Activated CD4-positive, alpha-beta T cell treated with anti-CD3 and anti-CD28 coated beads, Interleukin-2, amount 10 ng/mL, durations not matched to agents 7 days and 5 days (primary cell): Measurements from ENCODE around the gene ASTN2. TPM values are rescaled to one million over a fixed set of nuclear protein-coding genes. Genes with fewer than 3 reads are reported as not detected.
"Not testable (repeated sequence)": the region's sequence is repeated elsewhere in the genome, so short reads cannot be mapped to it uniquely, and the experiment has no call there.

Experiments used
- CTCF ChIA-PET: fragments of 350-600 bp; sonication (Branson Sonifier 250); formaldehyde crosslinking; loops from one replicate; lab custom pipeline; 2021; ENCODE audit warnings: antibody characterized with exemption; lab: Charles Lee
- POLR2A ChIA-PET: fragments of 350-600 bp; sonication (Branson Sonifier 250); formaldehyde crosslinking; loops from one replicate; lab custom pipeline; 2021; ENCODE audit warnings: antibody characterized with exemption; lab: Charles Lee
- DNase-seq: peaks from one replicate; pipeline ENCODE4 v3.0.0-alpha.2; 2020
- H3K27ac Mint-ChIP-seq: one replicate; pipeline ENCODE4 v1.8.0; 2021; ENCODE audit warnings: mild to moderate bottlenecking, moderate library complexity, mixed read lengths
- H3K27me3 Mint-ChIP-seq: one replicate; pipeline ENCODE4 v1.8.0; 2021; ENCODE audit warnings: mixed read lengths
- H3K36me3 Mint-ChIP-seq: one replicate; pipeline ENCODE4 v1.8.0; 2021; ENCODE audit warnings: low read depth, mixed read lengths
- H3K4me1 Mint-ChIP-seq: one replicate; pipeline ENCODE4 v1.8.0; 2021; ENCODE audit warnings: mixed read lengths
- H3K4me3 Mint-ChIP-seq: one replicate; pipeline ENCODE4 v1.8.0; 2021; ENCODE audit warnings: mild to moderate bottlenecking, moderate library complexity, mixed read lengths
- H3K9me3 Mint-ChIP-seq: one replicate; pipeline ENCODE4 v1.8.0; 2021; ENCODE audit warnings: mixed read lengths
- total RNA-seq, 2 experiments: library from RNA; stranded (reverse); gene quantifications; one replicate each; pipeline ENCODE4 v1.2.3, GENCODE V29; 2021

ASTN2 gene
- total RNA-seq, 2 experiments from 2014 or later, result 3.2 to 4.1 TPM

DNA sequence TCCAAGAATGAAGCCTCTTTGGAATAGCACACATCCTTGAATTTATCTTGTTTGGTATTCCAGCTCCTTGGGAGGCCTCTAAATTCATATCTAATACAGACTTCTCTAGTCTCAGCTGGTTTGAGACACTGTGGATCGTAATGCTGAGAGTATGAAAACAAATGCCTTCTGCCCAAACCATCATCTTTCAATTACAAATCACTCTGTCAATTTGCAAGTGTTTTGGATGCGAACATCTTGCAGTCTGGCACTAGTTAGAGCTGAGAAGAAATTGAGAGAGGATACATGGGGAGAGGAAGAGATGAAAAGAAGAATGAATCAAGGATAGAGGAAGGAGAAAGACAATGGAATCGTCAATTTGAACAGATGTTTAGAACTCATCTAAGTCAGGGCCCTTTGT, 342.6 kb downstream of the ASTN2 start:
- H3K4me3 Mint-ChIP-seq, result no peak overlapping the region
- POLR2A ChIA-PET, result no interaction called here

DNA sequence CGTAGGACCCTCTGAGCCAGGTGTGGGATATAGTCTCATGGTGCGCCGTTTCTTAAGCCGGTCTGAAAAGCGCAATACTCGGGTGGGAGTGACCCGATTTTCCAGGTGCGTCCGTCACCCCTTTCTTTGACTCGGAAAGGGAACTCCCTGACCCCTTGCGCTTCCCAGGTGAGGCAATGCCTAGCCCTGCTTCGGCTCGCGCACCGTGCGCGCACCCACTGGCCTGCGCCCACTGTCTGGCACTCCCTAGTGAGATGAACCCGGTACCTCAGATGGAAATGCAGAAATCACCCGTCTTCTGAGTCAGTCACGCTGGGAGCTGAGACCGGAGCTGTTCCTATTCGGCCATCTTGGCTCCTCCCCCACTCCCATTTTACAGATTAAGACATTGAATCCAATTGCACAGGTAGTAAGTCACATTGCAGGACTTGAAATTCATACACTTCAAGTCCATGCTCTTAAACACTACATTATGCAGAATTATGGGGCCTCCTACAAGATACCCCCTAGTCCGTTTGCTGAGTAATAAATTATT, 343.1 kb downstream of the ASTN2 start:
- CTCF ChIA-PET, H3K4me1 Mint-ChIP-seq, POLR2A ChIA-PET, H3K27me3 Mint-ChIP-seq, H3K36me3 Mint-ChIP-seq, H3K4me3 Mint-ChIP-seq, H3K27ac Mint-ChIP-seq, DNase-seq, H3K9me3 Mint-ChIP-seq: not testable (repeated sequence)

More for the DNA sequence above, 342.6 kb downstream of the ASTN2 start:
- no peaks in the 10 kb centered on the region for H3K4me1 Mint-ChIP-seq
- no peaks in the 10 kb centered on the region for H3K9me3 Mint-ChIP-seq
- H3K27ac Mint-ChIP-seq, result no peak overlapping the region
- H3K36me3 Mint-ChIP-seq, result no peaks in the 10 kb centered on the region
- DNase-seq, result no peak
- CTCF ChIA-PET, result no interaction called here
- no peaks in the 10 kb centered on the region for H3K27me3 Mint-ChIP-seq

DNA sequence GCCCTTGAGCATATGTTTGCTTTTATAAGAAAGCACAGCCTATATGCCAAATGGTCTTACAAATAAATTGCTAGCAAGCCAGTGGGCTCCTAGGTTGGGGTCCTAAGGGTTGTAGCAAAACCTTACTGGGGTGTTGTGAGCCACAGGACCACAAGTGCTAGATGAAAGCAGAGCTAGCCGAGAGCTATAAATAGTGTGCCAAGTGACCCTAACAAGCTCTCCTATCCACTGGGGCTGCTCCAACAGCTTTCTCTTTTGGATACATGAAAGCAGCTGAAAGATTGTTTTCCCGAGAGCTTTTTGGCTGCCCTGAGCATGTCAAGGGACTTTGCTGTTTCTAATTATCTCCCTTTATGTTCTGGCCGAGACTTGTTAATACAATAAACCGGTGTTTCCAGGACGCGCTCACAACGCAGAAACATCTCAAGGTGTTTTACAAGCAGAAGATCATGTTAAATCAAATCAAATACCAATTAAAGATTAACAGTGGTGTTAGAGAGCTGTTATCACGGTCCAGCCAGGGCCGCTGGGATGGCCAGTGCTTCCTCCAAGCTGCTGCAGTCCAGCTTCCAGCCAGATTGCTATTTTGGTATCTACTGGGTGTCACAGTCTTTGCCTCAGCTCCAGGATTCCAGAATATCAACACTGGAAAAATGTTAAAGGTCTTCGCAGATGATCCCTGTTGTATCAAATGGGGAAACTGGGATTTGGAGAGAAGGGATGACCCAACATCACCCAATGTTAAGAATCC, 351.0 kb downstream of the ASTN2 start:
- Mint-ChIP-seq H3K27ac (no peak overlapping the region), H3K27me3 (no peaks in the 10 kb centered on the region), H3K36me3 (no peaks in the 10 kb centered on the region), H3K4me1 (no peaks in the 10 kb centered on the region), H3K4me3 (no peak overlapping the region), H3K9me3 (no peaks in the 10 kb centered on the region)
- ChIA-PET CTCF (no interaction called here), POLR2A (no interaction called here)
- no peak for DNase-seq

DNA sequence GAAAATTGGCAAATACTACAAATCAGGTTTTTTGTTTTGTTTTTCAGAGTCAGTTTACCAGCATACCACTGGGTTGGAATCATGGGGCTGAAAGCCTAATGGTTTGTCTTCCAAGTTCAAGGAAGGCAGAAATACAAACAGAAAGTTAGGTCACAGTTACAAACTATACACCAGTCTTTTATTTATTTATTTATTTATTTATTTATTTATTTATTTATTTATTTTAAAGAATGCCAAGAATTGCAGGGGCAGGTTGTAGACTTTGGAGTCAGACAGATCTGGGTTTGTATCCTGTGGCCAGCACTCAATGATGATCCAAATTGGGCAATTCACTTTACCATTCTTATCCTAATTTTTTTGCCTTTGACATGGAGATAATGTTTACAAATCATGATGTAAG, 353.9 kb downstream of the ASTN2 start:
- ChIA-PET POLR2A (no interaction called here), CTCF (no interaction called here)
- no peaks in the 10 kb centered on the region for H3K27me3 Mint-ChIP-seq
- no peaks in the 10 kb centered on the region for H3K4me1 Mint-ChIP-seq
- H3K36me3 Mint-ChIP-seq, result no peaks in the 10 kb centered on the region
- H3K27ac Mint-ChIP-seq, result no peak overlapping the region
- H3K9me3 Mint-ChIP-seq, result no peaks in the 10 kb centered on the region
- H3K4me3 Mint-ChIP-seq, result no peak overlapping the region
- DNase-seq, result no peak

DNA sequence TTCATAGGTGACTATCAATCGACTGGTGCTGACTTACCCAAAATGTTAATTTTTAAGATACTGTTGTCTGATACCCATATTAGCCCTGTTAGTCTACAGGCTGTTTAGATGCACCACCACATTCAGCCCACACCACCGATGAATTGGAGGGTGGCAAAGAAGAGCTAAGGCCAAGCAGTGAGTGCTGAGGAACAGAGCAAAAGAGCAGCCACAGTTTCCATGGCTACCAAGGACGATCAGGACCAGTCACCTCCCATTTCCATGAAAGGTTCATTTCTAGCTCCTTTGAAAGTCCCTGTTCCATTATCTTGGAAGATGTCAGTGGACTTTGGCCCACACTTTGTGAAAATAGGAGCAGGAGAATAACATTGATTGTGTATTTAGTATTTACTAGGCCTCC, 364.9 kb downstream of the ASTN2 start:
- Mint-ChIP-seq H3K4me1 (no peaks in the 10 kb centered on the region), H3K27me3 (no peaks in the 10 kb centered on the region), H3K9me3 (no peaks in the 10 kb centered on the region), H3K36me3 (no peaks in the 10 kb centered on the region), H3K27ac (no peak overlapping the region), H3K4me3 (no peak overlapping the region)
- no peak for DNase-seq
- ChIA-PET POLR2A (no interaction called here), CTCF (no interaction called here)

DNA sequence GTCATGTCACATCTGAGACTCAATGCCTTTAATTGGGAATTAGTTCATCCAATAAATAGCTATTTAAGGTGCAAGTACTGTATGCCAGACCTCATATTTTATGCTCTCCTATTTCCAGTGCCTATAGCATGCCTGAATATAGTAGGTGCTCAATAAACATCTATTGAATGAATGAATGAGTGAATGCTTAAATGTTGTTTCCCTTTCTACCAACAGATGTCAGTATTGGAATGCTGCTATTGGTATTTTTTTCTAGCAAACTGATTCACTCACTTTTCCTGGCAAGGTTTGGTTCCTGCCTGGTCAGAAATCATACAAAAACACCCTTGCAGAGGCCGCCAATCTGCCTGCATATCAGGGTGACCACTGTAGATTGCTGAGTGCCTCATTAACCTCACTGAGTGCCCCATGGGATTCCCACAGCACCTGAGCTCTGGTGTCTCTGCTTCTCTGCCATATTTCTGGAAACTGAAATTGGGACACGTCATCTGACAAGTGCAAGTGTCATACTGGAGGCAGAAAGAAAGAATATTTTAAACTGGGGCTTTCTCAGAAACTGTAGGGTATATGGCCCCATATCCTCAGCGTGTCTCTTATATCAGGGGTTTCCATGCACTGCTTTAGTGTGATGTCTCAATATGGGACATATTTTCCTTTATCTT, 368.1 kb downstream of the ASTN2 start:
- CTCF ChIA-PET, result no interaction called here
- DNase-seq, result no peak
- H3K36me3 Mint-ChIP-seq, result no peaks in the 10 kb centered on the region
- H3K9me3 Mint-ChIP-seq, result no peaks in the 10 kb centered on the region
- no peaks in the 10 kb centered on the region for H3K4me1 Mint-ChIP-seq
- no peak overlapping the region for H3K27ac Mint-ChIP-seq
- no peak overlapping the region for H3K4me3 Mint-ChIP-seq
- H3K27me3 Mint-ChIP-seq, result no peaks in the 10 kb centered on the region
- POLR2A ChIA-PET, result no interaction called here

DNA sequence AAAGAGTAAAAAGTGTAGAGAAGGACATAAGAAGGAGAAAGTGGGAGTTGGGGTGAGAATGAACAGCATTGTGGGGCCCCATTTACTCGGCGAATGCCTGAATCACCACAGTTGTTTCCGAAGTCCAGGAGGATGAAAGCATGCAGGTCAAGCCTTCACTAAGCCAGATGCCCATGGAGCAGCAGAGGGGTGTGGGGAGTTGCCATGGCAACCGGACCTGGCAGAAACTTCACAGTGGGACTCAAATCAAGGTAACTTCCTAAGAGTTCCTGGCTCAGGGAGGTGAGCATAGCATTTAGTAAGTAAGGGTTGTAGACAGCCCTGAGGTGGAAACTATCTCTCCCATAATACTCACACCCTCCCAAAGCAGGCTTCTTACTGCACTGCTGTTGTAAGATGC, 370.6 kb downstream of the ASTN2 start:
- H3K4me1 Mint-ChIP-seq, result no peaks in the 10 kb centered on the region
- H3K9me3 Mint-ChIP-seq, result no peaks in the 10 kb centered on the region
- POLR2A ChIA-PET, result no interaction called here
- H3K36me3 Mint-ChIP-seq, result no peaks in the 10 kb centered on the region
- CTCF ChIA-PET, result no interaction called here
- H3K27ac Mint-ChIP-seq, result no peak overlapping the region
- no peaks in the 10 kb centered on the region for H3K27me3 Mint-ChIP-seq
- H3K4me3 Mint-ChIP-seq, result no peak overlapping the region
- DNase-seq, result no peak

DNA sequence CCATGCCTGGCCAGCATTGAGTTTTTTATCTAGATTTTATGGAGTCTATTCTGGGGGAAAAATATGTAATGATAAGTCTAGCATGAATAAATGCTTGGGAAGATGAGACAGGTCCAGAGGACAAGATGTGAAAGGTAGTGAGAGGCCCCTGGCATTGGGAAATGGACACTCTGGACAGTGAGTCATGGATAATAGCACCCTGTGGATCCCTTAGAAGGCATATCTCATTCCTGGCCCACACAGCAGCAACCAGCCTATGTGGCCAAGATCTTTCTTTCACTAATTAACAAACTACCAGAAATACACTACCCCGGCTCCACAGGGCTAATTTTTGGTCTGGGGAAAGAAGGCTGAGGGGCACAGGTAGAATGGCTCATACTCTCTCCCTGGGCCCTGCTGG, 371.7 kb downstream of the ASTN2 start:
- ChIA-PET POLR2A (no interaction called here), CTCF (no interaction called here)
- no peaks in the 10 kb centered on the region for H3K36me3 Mint-ChIP-seq
- H3K27me3 Mint-ChIP-seq, result no peaks in the 10 kb centered on the region
- H3K4me1 Mint-ChIP-seq, result no peaks in the 10 kb centered on the region
- no peak for DNase-seq
- no peaks in the 10 kb centered on the region for H3K9me3 Mint-ChIP-seq
- no peak overlapping the region for H3K27ac Mint-ChIP-seq
- no peak overlapping the region for H3K4me3 Mint-ChIP-seq

DNA sequence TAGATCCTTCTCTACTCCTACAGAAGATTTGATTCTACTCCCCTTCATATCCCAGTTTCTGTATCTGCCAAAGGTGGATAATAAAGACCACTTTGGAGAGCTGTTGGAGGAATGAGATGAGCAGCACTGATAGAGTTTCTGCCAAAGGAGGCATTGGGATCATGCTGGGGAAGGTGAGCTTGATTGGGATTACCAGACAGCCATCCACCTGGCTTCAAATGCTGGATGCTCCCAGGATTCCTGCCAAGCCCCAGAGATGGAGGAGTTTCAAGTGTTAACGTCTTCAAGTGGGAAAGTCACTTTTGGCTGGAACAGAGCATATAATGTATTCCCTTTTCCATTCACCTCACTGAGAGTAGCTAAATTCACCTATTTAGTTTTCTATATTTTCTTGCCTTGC, 379.3 kb downstream of the ASTN2 start:
- ChIA-PET CTCF (no interaction called here), POLR2A (no interaction called here)
- Mint-ChIP-seq H3K4me1 (no peaks in the 10 kb centered on the region), H3K9me3 (peaks cover 4% of the 10 kb centered on the region), H3K36me3 (no peaks in the 10 kb centered on the region), H3K27me3 (no peaks in the 10 kb centered on the region), H3K27ac (no peak overlapping the region), H3K4me3 (no peak overlapping the region)
- no peak for DNase-seq

DNA sequence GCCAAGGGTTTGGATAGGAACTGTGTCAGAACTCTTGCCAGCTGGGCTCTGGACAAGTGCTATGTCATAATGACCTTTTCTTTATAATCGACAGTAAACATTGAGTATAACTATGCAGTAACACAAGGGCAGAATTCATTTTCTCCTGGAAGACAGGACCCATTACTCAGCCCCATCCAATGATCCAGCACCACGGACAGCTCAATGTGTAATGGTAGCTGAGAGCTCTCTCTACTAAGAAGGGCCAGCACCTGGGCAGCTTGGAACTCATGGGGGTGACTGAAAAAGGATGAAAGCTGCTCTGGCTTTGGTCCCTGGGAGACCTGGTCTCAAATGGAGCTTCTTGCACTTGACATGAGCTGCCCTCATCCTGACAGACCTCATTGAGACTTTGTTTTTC, 380.0 kb downstream of the ASTN2 start:
- ChIA-PET POLR2A (no interaction called here), CTCF (interaction anchor here (0.6 kb wide), 1 partner anchor 216 kb away, joined by 3 read pairs; no protein-coding TSS in a partner anchor)
- H3K9me3 Mint-ChIP-seq, result peaks cover 4% of the 10 kb centered on the region
- H3K27me3 Mint-ChIP-seq, result no peaks in the 10 kb centered on the region
- H3K4me3 Mint-ChIP-seq, result no peak overlapping the region
- no peaks in the 10 kb centered on the region for H3K36me3 Mint-ChIP-seq
- no peaks in the 10 kb centered on the region for H3K4me1 Mint-ChIP-seq
- peak; percentile 6 for DNase-seq
- no peak overlapping the region for H3K27ac Mint-ChIP-seq

DNA sequence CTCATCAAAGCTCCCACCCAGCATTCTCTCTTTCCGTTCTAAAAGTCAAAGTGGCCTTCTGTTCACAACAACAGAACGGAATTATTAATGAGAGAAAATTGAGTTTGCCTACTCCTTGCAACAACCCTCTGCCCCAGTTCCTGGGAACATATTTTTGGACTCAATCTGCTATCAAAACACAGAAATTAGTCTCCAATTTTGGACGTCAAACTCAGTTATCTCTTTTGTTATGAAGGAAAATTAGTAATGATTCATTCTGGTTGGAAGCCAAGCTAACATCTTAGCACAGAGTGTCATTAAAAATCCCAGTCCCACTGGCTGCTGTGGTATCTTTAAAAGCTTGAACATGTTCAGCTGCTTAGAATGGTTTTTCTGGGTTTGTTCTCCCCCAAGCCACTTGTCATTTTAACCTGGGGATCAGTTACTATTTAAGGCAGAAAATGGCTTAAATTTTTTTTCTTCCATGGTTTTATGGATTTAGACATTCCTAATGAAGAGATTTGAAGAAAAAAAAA, 384.5 kb downstream of the ASTN2 start:
- Mint-ChIP-seq H3K4me1 (no peaks in the 10 kb centered on the region), H3K9me3 (no peaks in the 10 kb centered on the region), H3K27ac (no peak overlapping the region), H3K4me3 (no peak overlapping the region), H3K27me3 (no peaks in the 10 kb centered on the region), H3K36me3 (no peaks in the 10 kb centered on the region)
- no peak for DNase-seq
- ChIA-PET POLR2A (no interaction called here), CTCF (no interaction called here)

DNA sequence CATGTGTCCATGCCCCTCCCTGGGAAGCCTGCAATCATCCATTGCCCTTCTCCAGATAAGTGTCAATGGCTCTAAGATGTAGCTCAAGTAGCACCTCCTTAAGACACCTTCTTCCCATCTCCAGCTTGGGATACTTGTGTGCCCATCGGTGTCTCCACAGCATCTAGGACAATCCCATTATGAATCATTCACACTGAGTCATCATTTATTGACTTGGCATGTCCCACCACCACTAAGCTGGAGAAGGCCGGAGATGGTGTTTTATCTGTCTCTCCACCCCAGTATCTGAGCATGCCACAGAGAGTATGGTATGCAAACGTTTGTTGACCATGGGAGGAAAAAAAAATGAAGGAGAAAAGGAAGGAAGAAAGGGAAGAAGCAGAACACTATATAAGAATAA, 385.5 kb downstream of the ASTN2 start:
- no peaks in the 10 kb centered on the region for H3K36me3 Mint-ChIP-seq

DNA sequence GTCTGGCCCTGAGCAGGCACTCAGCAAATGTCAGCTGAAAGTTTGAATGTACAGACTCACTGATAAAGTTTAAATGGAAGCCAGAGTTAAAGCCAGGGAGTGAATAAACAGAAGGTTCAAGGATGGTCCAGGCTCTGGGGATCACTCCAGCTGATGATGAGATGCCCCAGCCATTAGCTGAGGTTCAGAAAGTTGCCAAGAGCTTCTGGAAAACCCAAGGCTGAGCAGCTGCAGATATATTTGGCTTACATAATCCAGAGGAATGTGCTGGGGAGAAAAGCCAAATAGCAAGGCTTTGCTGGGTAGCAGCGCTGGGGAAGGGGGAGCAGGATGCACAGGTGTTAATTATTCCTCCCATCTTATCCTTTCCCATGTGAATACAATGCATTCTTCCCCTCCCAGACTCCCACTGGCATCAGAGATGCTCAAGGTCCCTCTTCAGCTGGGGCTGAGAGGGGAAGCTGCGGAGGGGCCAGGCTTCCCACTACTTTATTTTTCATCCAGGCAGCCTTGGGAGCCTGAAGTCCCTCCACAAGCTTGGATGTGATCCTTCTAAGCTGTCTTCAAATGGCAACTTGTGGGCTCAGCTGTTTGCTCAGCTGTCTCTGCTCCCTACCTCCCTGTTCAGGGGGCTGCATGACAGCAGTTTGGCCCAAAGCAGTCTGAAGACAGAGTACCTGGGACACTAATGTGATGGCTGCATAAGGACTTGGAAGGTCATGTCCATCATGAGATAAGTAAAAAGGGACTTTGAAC, 386.6 kb downstream of the ASTN2 start:
- POLR2A ChIA-PET, result no interaction called here
- no peak overlapping the region for H3K4me3 Mint-ChIP-seq
- H3K27me3 Mint-ChIP-seq, result no peaks in the 10 kb centered on the region
- no peaks in the 10 kb centered on the region for H3K36me3 Mint-ChIP-seq
- no peaks in the 10 kb centered on the region for H3K4me1 Mint-ChIP-seq
- CTCF ChIA-PET, result no interaction called here
- peaks cover 3% of the 10 kb centered on the region for H3K9me3 Mint-ChIP-seq
- no peak overlapping the region for H3K27ac Mint-ChIP-seq
- DNase-seq, result no peak

More for the DNA sequence above, 385.5 kb downstream of the ASTN2 start:
- Mint-ChIP-seq H3K4me1 (no peaks in the 10 kb centered on the region), H3K9me3 (no peaks in the 10 kb centered on the region), H3K27me3 (no peaks in the 10 kb centered on the region), H3K27ac (no peak overlapping the region), H3K4me3 (no peak overlapping the region)
- no peak for DNase-seq
- CTCF ChIA-PET, result no interaction called here
- POLR2A ChIA-PET, result no interaction called here
